Muscle of back (tissue), 11 donors: ENCODE measurements around the gene ACADS. TPM values are rescaled to one million over a fixed set of nuclear protein-coding genes. Genes with fewer than 3 reads are reported as not detected.

Experiments
- DNase-seq, 3 donors: peaks; one replicate each; pipeline versions ENCODE4 v3.0.0 to v3.0.0-alpha.2; 2013
- polyA plus RNA-seq, 10 donors: library from polyadenylated mRNA; unstranded; fragments of 120-200 nt; gene quantifications; one replicate each; pipeline ENCODE4 v1.2.1, GENCODE V29; 2013; ENCODE audit not compliant: insufficient read length in 10 of 10

The ACADS gene
- polyA plus RNA-seq, 10 donors, result 13.9 to 19.1 (median 17.0) TPM

DNA sequence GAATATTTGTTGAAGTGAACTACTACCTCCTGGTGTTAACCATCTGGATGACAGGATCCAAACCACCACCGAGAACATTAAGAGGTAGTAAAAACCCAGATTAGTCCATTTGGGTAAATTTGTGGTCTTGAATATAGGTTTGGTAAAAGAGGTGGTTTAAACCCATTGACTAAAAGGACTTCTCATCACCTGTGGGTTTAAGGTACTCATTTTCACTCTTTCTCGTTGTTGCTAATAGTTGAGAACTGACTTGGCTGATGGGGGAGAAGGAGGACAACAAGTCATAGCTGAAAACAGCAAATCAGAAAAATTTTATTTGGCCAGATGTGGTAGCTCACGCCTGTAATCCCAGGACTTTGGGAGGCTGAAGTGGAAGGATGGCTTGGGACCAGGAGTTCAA lies 59.2 kb downstream of the ACADS start:
- DNase-seq, result no peak

DNA sequence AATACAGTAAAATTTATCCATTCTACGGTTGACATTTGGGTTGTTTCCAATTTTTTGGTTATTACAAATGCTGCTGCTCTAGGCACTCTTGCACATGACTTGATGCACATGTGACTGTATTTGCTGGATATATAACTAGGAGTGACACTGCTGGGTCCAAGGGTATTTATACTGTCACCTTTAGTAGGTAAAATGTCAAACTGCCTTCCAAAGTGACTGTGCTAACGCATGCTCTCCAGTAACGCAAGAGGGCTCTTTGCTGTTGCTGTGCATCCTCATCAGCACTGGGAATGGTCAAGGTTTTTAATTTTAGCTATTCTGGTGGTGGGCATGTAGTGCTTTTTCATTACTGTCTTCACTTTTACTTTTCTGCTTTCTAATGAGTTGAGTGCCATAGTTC lies 62.3 kb downstream of the ACADS start:
- no peak for DNase-seq

Other genes with a start within 250 kb of the ACADS start
- 100 to 1,000 TPM; 284 to 451 (median 337) TPM for gene DYNLL1, start 229.7 kb upstream of the ACADS start, polyA plus RNA-seq
- 10 to 100 TPM; 29.2 to 43.2 (median 35.4) TPM for gene COQ5, start 196.7 kb upstream of the ACADS start, polyA plus RNA-seq
- 100 to 1,000 TPM; 148 to 189 (median 157) TPM for gene RNF10, start 191.5 kb upstream of the ACADS start, polyA plus RNA-seq
- 10 to 100 TPM; 17.3 to 31.1 (median 24.4) TPM for gene POP5, start 144.4 kb upstream of the ACADS start, polyA plus RNA-seq
- 1 to 10 TPM; 1.0 to 4.0 (median 1.8) TPM for gene CABP1, start 85.2 kb upstream of the ACADS start, polyA plus RNA-seq
- gene MLEC, start 38.7 kb upstream of the ACADS start, polyA plus RNA-seq, result 100 to 1,000 TPM in 1 of 10 donors, 10 to 100 TPM in 9; 70.3 to 100 (median 75.3) TPM
- gene UNC119B, start 15.4 kb upstream of the ACADS start, polyA plus RNA-seq, result 10 to 100 TPM; 12.8 to 23.6 (median 14.9) TPM
- gene SPPL3, start 178.5 kb downstream of the ACADS start, polyA plus RNA-seq, result 10 to 100 TPM; 47.1 to 69.0 (median 54.8) TPM